Hindlimb muscle (tissue), 1 donor: ENCODE measurements around the gene CREB1. TPM values are rescaled to one million over a fixed set of nuclear protein-coding genes. Genes with fewer than 3 reads are reported as not detected.

ENCODE experiments used
- DNase-seq: peaks from one replicate; pipeline ENCODE4 v3.0.0-alpha.2; 2013
- polyA plus RNA-seq: library from polyadenylated mRNA; unstranded; fragments of 120-200 nt; gene quantifications from one replicate; pipeline ENCODE4 v1.2.1, GENCODE V29; 2013; ENCODE audit not compliant: insufficient read length

Gene CREB1
- polyA plus RNA-seq, 1 donor = 35.3 TPM

DNA sequence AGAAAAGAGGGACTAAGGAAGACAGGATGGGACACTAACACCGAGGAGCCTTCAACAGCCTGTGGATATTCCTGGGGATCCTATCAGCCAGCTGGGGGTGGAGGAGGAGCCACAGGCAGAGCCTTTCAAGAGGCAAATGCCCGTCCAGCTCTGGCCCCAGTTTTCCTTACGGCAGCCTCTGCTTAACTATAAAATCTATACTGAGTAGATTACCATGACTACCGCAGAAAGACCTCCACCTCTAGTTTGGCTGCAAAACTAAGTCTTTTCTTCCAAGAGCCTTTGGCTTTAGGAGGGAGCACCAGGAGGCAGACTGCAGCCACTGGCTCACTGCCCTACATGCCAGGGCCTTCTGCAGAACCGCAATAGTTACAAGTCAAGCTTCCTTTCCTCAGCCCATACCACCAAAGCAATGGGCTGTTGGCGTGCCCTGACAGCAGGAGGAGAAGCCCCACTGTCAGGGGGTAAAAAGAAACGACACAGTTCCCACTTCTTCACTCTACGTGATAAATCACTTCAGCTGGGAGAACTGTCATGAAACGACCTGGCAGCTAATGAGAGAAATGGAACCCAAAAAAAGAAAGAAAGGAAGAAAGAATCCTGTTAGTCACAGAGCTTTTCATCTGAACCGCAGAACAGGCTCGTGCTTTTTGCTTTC is 25.1 kb upstream of the CREB1 start:
- DNase-seq = no peak

GRCh38 chr2:207505171-207505570 is 24.6 kb upstream of the CREB1 start:
- DNase-seq = no peak

DNA sequence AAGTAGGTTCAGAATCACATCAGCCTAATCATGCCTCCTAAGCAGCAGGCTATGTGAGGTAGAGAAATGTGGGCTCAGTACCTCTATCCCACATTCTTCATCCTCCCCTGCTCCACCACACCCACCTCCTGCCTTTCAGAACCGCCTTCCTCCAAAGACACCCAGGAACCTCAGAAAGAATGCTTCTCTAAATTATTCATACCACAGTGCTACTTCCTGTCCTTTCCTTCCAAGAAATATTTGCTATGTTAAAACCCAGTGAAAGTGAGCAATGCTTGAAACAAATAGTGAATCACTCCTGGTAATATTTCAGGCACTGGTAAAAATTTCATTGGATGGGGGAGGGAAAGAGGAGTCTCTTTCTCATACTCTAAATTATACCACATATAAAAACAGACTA is 24.0 kb upstream of the CREB1 start:
- no peak for DNase-seq

DNA sequence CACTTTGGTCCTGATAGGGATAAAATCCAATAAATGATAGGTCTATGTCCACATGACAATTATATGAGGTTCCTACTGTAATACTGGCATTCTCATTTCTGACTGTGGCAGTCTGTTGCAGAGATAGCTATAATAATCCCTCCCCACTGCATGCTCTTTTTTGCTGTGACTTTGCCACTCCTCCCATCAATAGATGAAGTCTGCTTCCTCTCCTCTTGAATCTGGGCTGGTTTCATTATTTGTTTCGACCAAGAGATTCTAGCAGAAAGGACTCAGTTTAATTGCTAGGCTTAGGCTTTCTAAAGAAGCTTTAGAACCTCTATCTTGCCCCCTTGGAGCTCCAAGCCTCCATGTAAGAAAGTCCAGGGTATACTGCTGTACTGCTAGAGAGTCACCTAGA is 23.3 kb upstream of the CREB1 start:
- DNase-seq = no peak

- DNase-seq = no peak
These were observed 19.6 kb upstream of the CREB1 start for GRCh38 chr2:207510148-207510547.

- DNase-seq = no peak
These were observed 17.9 kb upstream of the CREB1 start for GRCh38 chr2:207511851-207512250.

- DNase-seq = no peak
These were observed 17.4 kb upstream of the CREB1 start for GRCh38 chr2:207512356-207512755.

DNA sequence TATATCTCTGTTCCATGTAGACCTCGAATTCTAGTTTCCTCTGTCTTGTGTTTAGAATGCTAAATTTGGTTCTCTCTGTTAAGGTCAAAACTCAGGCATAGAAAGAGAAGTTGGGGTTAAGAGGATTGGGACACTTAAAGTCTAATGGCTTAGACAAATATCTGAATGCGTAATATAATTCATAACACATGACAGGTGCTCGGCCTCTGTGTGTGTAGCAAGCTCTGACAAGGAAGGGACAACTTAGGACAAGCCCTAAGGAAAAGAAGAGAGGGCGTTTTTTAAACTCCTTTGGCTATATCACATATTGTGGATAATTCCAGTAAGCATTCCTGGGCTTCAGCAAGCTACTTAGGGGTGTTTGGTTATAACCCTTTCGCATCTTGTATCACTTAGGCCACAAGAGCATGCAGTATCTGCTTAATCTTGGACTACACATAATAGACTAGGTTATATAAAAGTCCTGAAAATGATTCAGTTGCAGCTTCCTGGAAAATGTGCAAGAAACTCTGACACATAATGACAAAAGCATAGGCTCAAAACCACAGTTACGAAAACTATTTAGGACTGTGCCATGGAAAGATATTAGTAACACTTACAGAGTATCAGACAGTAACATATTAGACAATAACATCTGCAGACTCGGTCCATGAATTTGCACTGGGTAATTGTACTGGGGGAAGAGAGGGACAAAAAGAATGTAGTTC is 16.1 kb upstream of the CREB1 start:
- peak; percentile 52 for DNase-seq

- no peak for DNase-seq
These were observed 15.3 kb upstream of the CREB1 start for GRCh38 chr2:207514451-207514850.

DNA sequence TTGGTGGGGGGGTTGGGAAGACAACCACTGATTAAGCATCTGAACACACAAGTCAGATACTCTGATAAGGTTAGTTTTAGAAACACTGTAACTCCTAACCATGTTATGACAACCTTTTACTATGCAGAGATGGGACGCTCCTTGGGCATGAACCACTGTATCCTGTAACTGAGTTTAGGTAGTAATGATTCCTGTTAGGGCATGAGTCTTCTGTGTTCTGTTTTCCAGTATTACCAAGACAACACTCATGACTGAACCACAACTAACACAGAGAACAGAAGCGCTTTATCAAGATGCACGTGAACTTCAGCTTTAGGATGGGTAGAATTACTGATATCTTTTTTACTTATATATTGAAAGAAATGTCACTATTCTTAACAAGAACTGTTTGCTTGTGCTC is 14.1 kb upstream of the CREB1 start:
- DNase-seq = no peak

DNA sequence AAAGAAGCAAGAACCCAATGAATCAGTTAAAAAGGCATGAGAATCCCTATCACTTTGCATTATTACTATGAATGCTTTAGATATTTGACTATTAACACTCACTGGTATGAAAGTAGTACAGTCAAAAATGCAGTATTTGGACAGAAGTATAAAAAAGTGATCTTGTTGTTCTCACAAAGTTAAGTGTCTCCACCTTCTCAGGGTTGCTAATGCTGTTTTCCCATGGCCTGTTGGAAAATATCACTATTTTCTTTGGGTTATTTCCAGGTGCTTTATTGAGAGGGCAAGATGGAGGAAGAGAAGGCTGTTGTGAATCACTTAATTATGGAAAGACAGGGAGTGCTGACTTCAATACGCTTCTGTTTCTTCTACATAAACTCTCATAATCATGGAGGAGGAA is 13.6 kb upstream of the CREB1 start:
- DNase-seq = no peak

DNA sequence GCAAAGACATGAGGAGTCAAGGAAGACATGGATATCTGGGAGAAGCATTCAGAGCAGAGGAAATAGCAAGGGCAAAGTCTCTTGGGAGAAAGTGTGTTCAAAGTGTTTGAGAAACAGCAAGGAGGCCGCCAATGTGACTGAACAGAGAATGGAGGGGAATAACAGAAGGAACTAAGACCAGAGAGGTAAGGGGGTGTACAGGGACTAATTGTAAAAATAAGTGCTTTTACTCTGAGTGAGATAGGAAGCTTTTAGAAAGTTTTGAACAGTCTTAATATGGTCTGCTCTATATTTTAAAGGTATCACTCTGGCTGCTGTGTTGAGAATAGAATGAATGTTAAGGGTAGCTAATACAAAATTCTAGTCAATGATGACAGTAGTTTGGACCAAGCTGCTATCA is 6.8 kb upstream of the CREB1 start:
- no peak for DNase-seq

- no peak for DNase-seq
These were observed 4.5 kb upstream of the CREB1 start for GRCh38 chr2:207525296-207525695.

GRCh38 chr2:207528980-207529329 is 807 bp upstream of the CREB1 start:
- no peak for DNase-seq

DNA sequence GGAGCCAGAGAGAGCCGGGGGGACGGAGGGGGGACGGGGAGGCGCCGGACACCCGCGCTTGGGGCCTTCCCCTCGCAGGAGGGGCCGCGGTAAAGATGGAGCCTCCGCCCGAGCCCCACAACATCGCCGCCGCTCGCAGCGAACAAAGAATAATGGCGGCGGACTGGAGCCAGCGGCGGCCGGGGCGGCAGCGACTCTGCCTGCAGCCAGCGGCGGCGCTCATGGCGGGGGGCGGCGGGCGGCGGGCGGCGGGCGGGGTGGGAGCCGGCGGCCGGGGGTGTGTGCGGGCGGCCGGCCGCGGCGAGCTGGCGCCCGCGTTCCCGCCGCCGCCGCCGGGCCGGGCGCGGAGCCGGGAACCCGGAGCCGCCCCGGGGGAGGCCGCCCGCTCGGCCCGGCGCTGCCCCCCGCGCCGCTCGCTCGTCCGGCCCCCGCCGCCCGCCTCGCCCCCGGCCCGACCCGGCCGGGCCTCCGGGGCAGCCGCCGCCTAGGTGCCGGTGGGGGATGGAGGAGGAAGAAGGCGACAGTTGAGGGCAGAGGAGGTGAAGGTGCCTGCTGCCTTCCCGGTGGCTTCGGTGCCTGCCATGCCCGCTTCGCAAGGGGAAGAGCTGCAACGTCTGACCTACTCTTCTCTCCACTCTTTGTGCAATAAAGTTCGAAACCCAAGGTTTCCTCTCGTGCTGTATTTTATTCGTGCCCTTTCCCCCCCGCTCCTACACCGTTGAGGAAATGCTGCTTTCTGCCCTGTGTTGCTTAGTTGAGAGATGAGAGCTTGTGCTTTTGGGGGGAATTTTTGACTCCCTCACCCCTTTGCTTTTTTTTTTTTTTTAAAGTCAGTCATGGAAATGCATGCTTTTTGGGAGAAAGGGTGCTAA is 634 bp downstream of the CREB1 start:
- peak; percentile 56 for DNase-seq

DNA sequence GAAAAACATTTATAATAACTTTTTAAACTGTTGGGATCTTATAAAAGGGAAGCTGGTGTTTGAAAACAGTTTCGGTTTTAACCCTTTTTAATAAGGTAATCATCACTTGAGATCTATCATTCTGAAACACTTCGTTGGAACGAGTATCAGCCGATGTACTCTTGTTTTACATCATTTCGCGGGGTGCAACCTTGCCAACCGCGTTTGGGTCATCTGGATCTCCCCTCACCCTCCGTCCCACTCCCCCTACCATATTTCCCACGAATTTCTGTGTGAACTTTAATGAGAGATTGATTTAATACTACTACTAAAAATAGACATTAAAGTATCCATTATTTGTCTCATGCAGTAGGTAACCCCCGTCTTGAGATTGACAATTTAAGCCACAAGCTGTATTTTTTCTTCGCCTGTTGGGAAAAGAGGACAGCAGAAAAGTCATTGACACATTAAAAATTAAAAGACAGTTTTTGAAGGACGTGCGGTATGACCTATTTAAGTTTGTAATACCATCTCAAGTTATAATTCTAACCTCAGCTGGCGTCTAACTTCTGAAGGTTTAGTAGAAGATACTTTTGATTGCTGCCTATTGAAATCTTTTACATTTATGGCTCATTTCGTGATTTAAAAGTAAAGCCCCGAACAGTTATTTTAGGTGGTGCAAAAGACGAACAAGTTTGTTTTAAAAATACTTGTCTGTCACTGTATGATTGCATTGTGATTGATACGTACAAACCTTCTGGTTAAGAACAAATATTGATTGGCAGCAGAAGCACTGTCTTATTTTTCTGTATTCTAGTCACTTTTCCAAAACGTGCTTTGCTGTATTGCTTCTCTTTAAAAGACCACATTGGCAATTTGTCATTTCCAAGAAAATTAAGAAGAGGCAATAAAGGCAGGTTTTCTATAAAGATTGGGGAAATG is 1.5 kb downstream of the CREB1 start:
- DNase-seq = no peak

DNA sequence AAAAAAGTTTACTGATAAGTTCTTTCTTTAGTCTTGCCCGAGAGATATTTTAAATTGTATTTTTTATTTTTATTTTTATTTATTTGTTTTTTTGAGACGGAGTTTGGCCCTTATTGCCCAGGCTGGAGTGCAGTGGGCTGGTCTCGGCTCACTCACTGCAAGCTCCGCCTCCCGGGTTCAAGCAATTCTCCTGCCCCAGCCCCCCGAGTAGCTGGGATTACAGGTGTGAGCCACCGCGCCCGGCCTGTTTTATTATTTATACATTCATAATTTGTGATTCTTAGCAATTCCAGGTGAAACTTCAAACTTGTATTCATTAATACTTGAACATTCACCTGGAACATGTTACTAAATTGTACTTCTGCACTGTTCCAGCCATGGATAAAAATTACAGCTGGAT is 2.9 kb downstream of the CREB1 start:
- DNase-seq = no peak

GRCh38 chr2:207533461-207534008 is 3.8 kb downstream of the CREB1 start:
- DNase-seq = no peak

DNA sequence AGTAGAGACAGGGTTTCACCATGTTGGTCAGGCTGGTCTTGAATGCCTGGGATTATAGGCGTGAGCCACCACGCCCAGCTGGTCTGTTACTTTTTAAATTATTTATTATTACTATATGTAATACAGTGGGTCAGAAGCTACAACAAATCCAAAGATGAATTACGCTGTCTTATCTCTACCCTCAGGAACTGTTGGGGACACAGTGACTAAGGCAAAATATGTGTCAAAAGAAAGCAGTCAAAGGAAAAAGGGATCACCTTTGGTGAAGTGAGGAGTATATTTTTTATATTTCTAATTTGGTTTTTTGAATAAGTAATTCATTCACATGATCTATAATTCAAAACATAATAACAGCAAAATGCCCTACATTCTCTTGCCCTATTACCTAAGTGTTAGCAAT is 4.7 kb downstream of the CREB1 start:
- DNase-seq = no peak

GRCh38 chr2:207539470-207539869 is 9.7 kb downstream of the CREB1 start:
- DNase-seq = no peak

DNA sequence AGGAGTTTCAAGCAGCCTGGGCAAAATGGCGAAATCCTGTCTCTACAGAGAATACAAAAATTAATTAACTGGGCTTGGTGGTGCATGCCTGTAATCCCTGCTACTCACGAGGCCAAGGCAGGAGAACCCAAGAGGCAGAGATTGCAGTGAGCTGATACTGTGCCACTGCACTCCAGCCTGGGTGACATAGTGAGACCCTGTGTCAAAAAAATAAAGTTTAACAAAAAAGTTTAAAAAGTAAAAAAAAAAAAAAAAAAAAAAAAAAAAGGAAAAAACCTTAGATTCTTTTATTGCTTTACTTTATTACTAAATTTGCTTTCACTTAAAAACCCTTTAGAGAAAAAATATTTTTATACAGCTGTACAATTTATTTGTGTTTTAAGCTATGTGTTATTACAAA is 10.7 kb downstream of the CREB1 start:
- no peak for DNase-seq

GRCh38 chr2:207541933-207542332 is 12.2 kb downstream of the CREB1 start:
- no peak for DNase-seq
